ENCODE data around the gene ZC3H15.
"Not testable (repeated sequence)": the region's sequence is repeated elsewhere in the genome, so short reads cannot be mapped to it uniquely, and the experiment has no call there.

The ZC3H15 gene

GRCh38 chr2:186460465-186460864 is 25.6 kb upstream of the ZC3H15 start:
- H3K27ac ChIP-seq (ENCODE audit: low read depth, low read length) = no peak overlapping the region
- no peaks in the 10 kb centered on the region for H3K4me1 ChIP-seq (ENCODE audit: control insufficient read depth, low read length)
- no peak for TF ChIP-seq EZH2phosphoT487 (IDR thresholded peaks at IDR 0.05; ENCODE audit: borderline replicate concordance, low read length)
- TF ChIP-seq, protein P1, sequence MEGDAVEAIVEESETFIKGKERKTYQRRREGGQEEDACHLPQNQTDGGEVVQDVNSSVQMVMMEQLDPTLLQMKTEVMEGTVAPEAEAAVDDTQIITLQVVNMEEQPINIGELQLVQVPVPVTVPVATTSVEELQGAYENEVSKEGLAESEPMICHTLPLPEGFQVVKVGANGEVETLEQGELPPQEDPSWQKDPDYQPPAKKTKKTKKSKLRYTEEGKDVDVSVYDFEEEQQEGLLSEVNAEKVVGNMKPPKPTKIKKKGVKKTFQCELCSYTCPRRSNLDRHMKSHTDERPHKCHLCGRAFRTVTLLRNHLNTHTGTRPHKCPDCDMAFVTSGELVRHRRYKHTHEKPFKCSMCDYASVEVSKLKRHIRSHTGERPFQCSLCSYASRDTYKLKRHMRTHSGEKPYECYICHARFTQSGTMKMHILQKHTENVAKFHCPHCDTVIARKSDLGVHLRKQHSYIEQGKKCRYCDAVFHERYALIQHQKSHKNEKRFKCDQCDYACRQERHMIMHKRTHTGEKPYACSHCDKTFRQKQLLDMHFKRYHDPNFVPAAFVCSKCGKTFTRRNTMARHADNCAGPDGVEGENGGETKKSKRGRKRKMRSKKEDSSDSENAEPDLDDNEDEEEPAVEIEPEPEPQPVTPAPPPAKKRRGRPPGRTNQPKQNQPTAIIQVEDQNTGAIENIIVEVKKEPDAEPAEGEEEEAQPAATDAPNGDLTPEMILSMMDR (IDR thresholded peaks at IDR 0.05; ENCODE audit: low read depth, low read length, poor library complexity, severe bottlenecking) = peak; percentile 48
- H3K4me2 ChIP-seq (ENCODE audit: low read length) = no peak overlapping the region
- H3F3A ChIP-seq (ENCODE audit: control insufficient read depth, insufficient read depth) = no peaks in the 10 kb centered on the region
- 0 out of 2 replicates have a peak, but pooled peaks cover 3% of the 10 kb centered on the region for H3K36me3 ChIP-seq (ENCODE audit: control insufficient read depth, low read length)
- no peaks in the 10 kb centered on the region for H4K20me1 ChIP-seq (ENCODE audit: control insufficient read depth, insufficient read depth, low read depth, low read length)
- no peaks in the 10 kb centered on the region for H3K9me3 ChIP-seq (ENCODE audit: control insufficient read depth, insufficient read depth, low read length)
- H3K4me3 ChIP-seq (ENCODE audit: low read length) = no peak overlapping the region
- no peaks in the 10 kb centered on the region for H3K79me2 ChIP-seq (ENCODE audit: control insufficient read depth, low read length)
- H3K27me3 ChIP-seq (ENCODE audit: control insufficient read depth, low read length) = no peaks in the 10 kb centered on the region
- H3K9me2 ChIP-seq (replicated peaks; ENCODE audit: control insufficient read depth, low read length) = no peaks in the 10 kb centered on the region

GRCh38 chr2:186466743-186467142 is 19.3 kb upstream of the ZC3H15 start:
- Histone ChIP-seq H3K36me3 (ENCODE audit: control insufficient read depth, low read length) (no peaks in the 10 kb centered on the region), H3K4me2 (ENCODE audit: low read length) (no peak overlapping the region), H3K79me2 (ENCODE audit: control insufficient read depth, low read length) (no peaks in the 10 kb centered on the region), H4K20me1 (ENCODE audit: control insufficient read depth, insufficient read depth, low read depth, low read length) (no peaks in the 10 kb centered on the region), H3F3A (ENCODE audit: control insufficient read depth, insufficient read depth) (no peaks in the 10 kb centered on the region), H3K27ac (ENCODE audit: low read depth, low read length) (no peak overlapping the region), H3K4me3 (ENCODE audit: low read length) (no peak overlapping the region), H3K4me1 (ENCODE audit: control insufficient read depth, low read length) (no peaks in the 10 kb centered on the region), H3K9me3 (ENCODE audit: control insufficient read depth, insufficient read depth, low read length) (no peaks in the 10 kb centered on the region; the same call in 1 of the 2 replicates), H3K9me2 (replicated peaks; ENCODE audit: control insufficient read depth, low read length) (no peaks in the 10 kb centered on the region), H3K27me3 (ENCODE audit: control insufficient read depth, low read length) (no peaks in the 10 kb centered on the region)
- TF ChIP-seq, protein P1 (IDR thresholded peaks at IDR 0.05; ENCODE audit: low read depth, low read length, poor library complexity, severe bottlenecking) = no peak
- TF ChIP-seq EZH2phosphoT487 (IDR thresholded peaks at IDR 0.05; ENCODE audit: borderline replicate concordance, low read length) = no peak

GRCh38 chr2:186467421-186467820 is 18.6 kb upstream of the ZC3H15 start:
- Histone ChIP-seq H3K4me1 (ENCODE audit: control insufficient read depth, low read length) (no peaks in the 10 kb centered on the region), H3K9me2 (replicated peaks; ENCODE audit: control insufficient read depth, low read length) (no peaks in the 10 kb centered on the region), H3F3A (ENCODE audit: control insufficient read depth, insufficient read depth) (no peaks in the 10 kb centered on the region), H3K9me3 (ENCODE audit: control insufficient read depth, insufficient read depth, low read length) (no peaks in the 10 kb centered on the region; the same call in 1 of the 2 replicates), H3K27ac (ENCODE audit: low read depth, low read length) (no peak overlapping the region), H3K36me3 (ENCODE audit: control insufficient read depth, low read length) (no peaks in the 10 kb centered on the region), H3K79me2 (ENCODE audit: control insufficient read depth, low read length) (no peaks in the 10 kb centered on the region), H3K4me2 (ENCODE audit: low read length) (no peak overlapping the region), H3K27me3 (ENCODE audit: control insufficient read depth, low read length) (no peaks in the 10 kb centered on the region), H3K4me3 (ENCODE audit: low read length) (no peak overlapping the region), H4K20me1 (ENCODE audit: control insufficient read depth, insufficient read depth, low read depth, low read length) (no peaks in the 10 kb centered on the region)
- no peak for TF ChIP-seq EZH2phosphoT487 (IDR thresholded peaks at IDR 0.05; ENCODE audit: borderline replicate concordance, low read length)
- TF ChIP-seq, protein P1 (IDR thresholded peaks at IDR 0.05; ENCODE audit: low read depth, low read length, poor library complexity, severe bottlenecking) = no peak

GRCh38 chr2:186472722-186473493 is 13.2 kb upstream of the ZC3H15 start:
- H4K20me1 ChIP-seq (ENCODE audit: control insufficient read depth, insufficient read depth, low read depth, low read length); H3K27ac ChIP-seq (ENCODE audit: low read depth, low read length); H3K4me2 ChIP-seq (ENCODE audit: low read length); H3K79me2 ChIP-seq (ENCODE audit: control insufficient read depth, low read length); H3K4me3 ChIP-seq (ENCODE audit: low read length); H3F3A ChIP-seq (ENCODE audit: control insufficient read depth, insufficient read depth); H3K9me2 ChIP-seq (replicated peaks; ENCODE audit: control insufficient read depth, low read length); H3K27me3 ChIP-seq (ENCODE audit: control insufficient read depth, low read length); H3K4me1 ChIP-seq (ENCODE audit: control insufficient read depth, low read length); H3K9me3 ChIP-seq (ENCODE audit: control insufficient read depth, insufficient read depth, low read length); H3K36me3 ChIP-seq (ENCODE audit: control insufficient read depth, low read length): not testable (repeated sequence)

- not testable (repeated sequence) for H3K9me2 ChIP-seq (replicated peaks; ENCODE audit: control insufficient read depth, low read length); H3K79me2 ChIP-seq (ENCODE audit: control insufficient read depth, low read length); H4K20me1 ChIP-seq (ENCODE audit: control insufficient read depth, insufficient read depth, low read depth, low read length); H3F3A ChIP-seq (ENCODE audit: control insufficient read depth, insufficient read depth); H3K36me3 ChIP-seq (ENCODE audit: control insufficient read depth, low read length); H3K4me3 ChIP-seq (ENCODE audit: low read length); H3K27ac ChIP-seq (ENCODE audit: low read depth, low read length); H3K4me2 ChIP-seq (ENCODE audit: low read length); H3K4me1 ChIP-seq (ENCODE audit: control insufficient read depth, low read length); H3K9me3 ChIP-seq (ENCODE audit: control insufficient read depth, insufficient read depth, low read length); H3K27me3 ChIP-seq (ENCODE audit: control insufficient read depth, low read length)
These were observed 11.8 kb upstream of the ZC3H15 start for GRCh38 chr2:186474239-186474638.
